OCI-LY7 (cell line): ENCODE data around the gene HEG1. TPM values are rescaled to one million over a fixed set of nuclear protein-coding genes. Genes with fewer than 3 reads are reported as not detected.
A peak's percentile ranks its signal among the peaks of the same experiment; 100 is the strongest.

Experiments
- BruUV-seq: library from RNA; stranded (reverse); fragments of 400-500 nt; replicated peaks from 2 replicates; lab custom pipeline; 2021; lab: Mats Ljungman, UMichigan
- CTCF ChIA-PET: fragments of 300-600 bp; sonication (Branson Sonifier 250); formaldehyde crosslinking; loops from one replicate; lab custom pipeline; 2022; ENCODE audit warnings: antibody characterized with exemption; ENCODE audit not compliant: unreplicated experiment; lab: Charles Lee
- POLR2A ChIA-PET: fragments of 300-600 bp; sonication (Branson Sonifier 250); formaldehyde crosslinking; loops from one replicate; lab custom pipeline; 2022; ENCODE audit warnings: antibody characterized with exemption; lab: Charles Lee
- DNase-seq: peaks from one replicate; pipeline ENCODE4 v3.0.0-alpha.2; 2015; ENCODE audit warnings: low spot score
- H2AFZ ChIP-seq: fragments of 200-600 bp; sonication (generic), shearing (Covaris generic); 2 replicates; pipeline ENCODE4 v1.6.1; 2014; ENCODE audit warnings: mild to moderate bottlenecking, antibody characterized with exemption, low read length, moderate library complexity
- H3K27ac ChIP-seq: fragments of 200-600 bp; sonication (generic); 2 replicates; pipeline ENCODE4 v1.5.1; 2014; ENCODE audit warnings: mixed run types, low read depth, mild to moderate bottlenecking, moderate library complexity, low read length, inconsistent platforms; ENCODE audit not compliant: poor library complexity, severe bottlenecking
- H3K36me3 ChIP-seq: fragments of 200-600 bp; sonication (generic); 2 replicates; pipeline ENCODE4 v1.6.1; 2014; ENCODE audit warnings: mild to moderate bottlenecking, antibody characterized with exemption, low read length, moderate library complexity, mixed read lengths; ENCODE audit not compliant: insufficient read depth
- H3K4me1 ChIP-seq: fragments of 200-600 bp; sonication (generic); 2 replicates; pipeline ENCODE4 v1.5.1; 2014; ENCODE audit warnings: mild to moderate bottlenecking, low read length; ENCODE audit not compliant: insufficient read depth, poor library complexity, severe bottlenecking
- H3K4me2 ChIP-seq: fragments of 200-600 bp; sonication (generic); 2 replicates; pipeline ENCODE4 v1.6.1; 2014; ENCODE audit warnings: mild to moderate bottlenecking, low read length
- H3K4me3 ChIP-seq: fragments of 200-600 bp; sonication (generic); 2 replicates; pipeline ENCODE4 v1.5.1; 2014; ENCODE audit warnings: mild to moderate bottlenecking, low read depth, low read length; ENCODE audit not compliant: poor library complexity, severe bottlenecking
- H3K79me2 ChIP-seq: fragments of 200-600 bp; sonication (generic); 2 replicates; pipeline ENCODE4 v1.6.1; 2016; ENCODE audit warnings: low read depth, mild to moderate bottlenecking, low read length, moderate library complexity, mixed read lengths; ENCODE audit not compliant: insufficient read depth
- H3K9me2 ChIP-seq: fragments of 200-600 bp; sonication (generic); 2 replicates; pipeline ENCODE4 v1.6.1; 2016; ENCODE audit warnings: mild to moderate bottlenecking, low read length, mixed read lengths; ENCODE audit not compliant: insufficient read depth
- H3K9me3 ChIP-seq: fragments of 200-600 bp; sonication (generic); 2 replicates; pipeline ENCODE4 v1.6.1; 2014; ENCODE audit warnings: mild to moderate bottlenecking, mixed run types, low read length, mixed read lengths
- H4K20me1 ChIP-seq: fragments of 200-600 bp; sonication (generic); 2 replicates; pipeline ENCODE4 v1.6.1; 2014; ENCODE audit warnings: mild to moderate bottlenecking, antibody characterized with exemption, low read length, moderate library complexity, mixed read lengths; ENCODE audit not compliant: insufficient read depth
- CTCF ChIP-seq: fragments of 200-600 bp; sonication (generic); conservative IDR thresholded peaks from 2 replicates; pipeline ENCODE4 v1.5.1; 2014; ENCODE audit warnings: mild to moderate bottlenecking, antibody characterized with exemption, low read length, moderate library complexity, mixed read lengths
- EZH2phosphoT487 ChIP-seq: fragments of 200-600 bp; sonication (generic); IDR thresholded peaks from 2 replicates; pipeline ENCODE4 v1.6.1; 2018; ENCODE audit warnings: low read depth, borderline replicate concordance, mild to moderate bottlenecking, mixed run types, antibody characterized with exemption, low read length, moderate library complexity, mixed read lengths
- intact Hi-C: fragments of 100-400 bp; cut with micrococcal nuclease; formaldehyde crosslinking; loops from one replicate; pipeline ENCODE4 v1.10.0; 2022; ENCODE audit not compliant: unreplicated experiment
- total RNA-seq, 2 experiments: library from RNA; depleted of rRNA in 1 of 2; stranded (reverse); fragments of >200 nt in 1 of 2; shearing (Covaris generic) in 1 of 2; gene quantifications; 2 replicates each; pipeline ENCODE4 v1.2.3, GENCODE V29; 2014 to 2022

HEG1 gene
- total RNA-seq, 2 experiments from 2014 or later = 2.4 to 6.0 TPM

- H2AFZ ChIP-seq = peak overlapping the region; percentile 76
- H3K36me3 ChIP-seq = no peaks in the 10 kb centered on the region
- intact Hi-C loops = loop anchor here (10.0 kb wide), 1 partner anchor 540 kb away; the partner anchor contains the start of gene OSBPL11
- peak overlapping the region; percentile 80 for H3K4me3 ChIP-seq
- no peaks in the 10 kb centered on the region for H3K9me3 ChIP-seq
- DNase-seq = peak; percentile 21
- H3K4me1 ChIP-seq = peaks cover 20% of the 10 kb centered on the region
- no peaks in the 10 kb centered on the region for H3K79me2 ChIP-seq
- peak overlapping the region; percentile 84 for H3K4me2 ChIP-seq
- no peak for TF ChIP-seq EZH2phosphoT487
- no peak for TF ChIP-seq CTCF
- ChIA-PET CTCF (no interaction called here), POLR2A (no interaction called here)
- H4K20me1 ChIP-seq = no peaks in the 10 kb centered on the region; the same call in 1 of the 2 replicates
- H3K9me2 ChIP-seq = no peaks in the 10 kb centered on the region
- H3K27ac ChIP-seq = no peak overlapping the region
- BruUV-seq = TSS peak; percentile 88
These were observed 1.1 kb downstream of the HEG1 start for GRCh38 chr3:125054449-125055329.

GRCh38 chr3:125054062-125054448 is 1.7 kb downstream of the HEG1 start:
- Histone ChIP-seq H3K9me3 (no peaks in the 10 kb centered on the region), H3K4me1 (peaks cover 20% of the 10 kb centered on the region), H3K79me2 (no peaks in the 10 kb centered on the region), H4K20me1 (no peaks in the 10 kb centered on the region; the same call in 1 of the 2 replicates), H3K36me3 (no peaks in the 10 kb centered on the region), H3K27ac (no peak overlapping the region), H3K4me3 (peak overlapping the region; percentile 80), H2AFZ (peak overlapping the region; percentile 76; the same call in 1 of the 2 replicates), H3K9me2 (no peaks in the 10 kb centered on the region), H3K4me2 (peak overlapping the region; percentile 84)
- ChIA-PET CTCF (no interaction called here), POLR2A (interaction anchor here (0.6 kb wide), 1 partner anchor 110 kb away, joined by 3 read pairs; no protein-coding TSS in a partner anchor)
- BruUV-seq = no TSS peak
- TF ChIP-seq CTCF = no peak
- no peak for TF ChIP-seq EZH2phosphoT487
- DNase-seq = no peak
- intact Hi-C loops = loop anchor here (10.0 kb wide), 1 partner anchor 541 kb away; the partner anchor contains the start of gene OSBPL11
